GM12865 (cell line): ENCODE results near the gene CNKSR2.
"Not testable (repeated sequence)": the region's sequence is repeated elsewhere in the genome, so short reads cannot be mapped to it uniquely, and the experiment has no call there.

Source experiments
- DNase-seq: peaks from one replicate; pipeline ENCODE4 v3.0.0; 2010; ENCODE audit warnings: low read depth
- H3K4me3 ChIP-seq: 2 replicates; pipeline ENCODE4 v1.5.1; 2011; ENCODE audit warnings: mild to moderate bottlenecking, low read depth, low read length, control low read depth
- CTCF ChIP-seq: IDR thresholded peaks from 2 replicates; pipeline ENCODE4 v1.5.1; 2011; ENCODE audit warnings: low read length, control low read depth, low read depth, inconsistent platforms; ENCODE audit not compliant: insufficient read depth; ENCODE audit errors: missing control alignments

CNKSR2 gene

GRCh38 chrX:21509912-21510311, 135.7 kb downstream of the CNKSR2 start:
- DNase-seq = no peak
- TF ChIP-seq CTCF = no peak
- H3K4me3 ChIP-seq = no peak overlapping the region

- no peak overlapping the region for H3K4me3 ChIP-seq
- no peak for DNase-seq
- TF ChIP-seq CTCF = no peak
Measured at GRCh38 chrX:21524008-21524407, 149.8 kb downstream of the CNKSR2 start.

- DNase-seq = no peak
- no peak for TF ChIP-seq CTCF
- no peak overlapping the region for H3K4me3 ChIP-seq
Measured at GRCh38 chrX:21528076-21528475, 153.9 kb downstream of the CNKSR2 start.

- no peak overlapping the region for H3K4me3 ChIP-seq
- no peak for DNase-seq
- no peak for TF ChIP-seq CTCF
Measured at GRCh38 chrX:21529771-21530170, 155.6 kb downstream of the CNKSR2 start.

GRCh38 chrX:21544642-21545041, 170.4 kb downstream of the CNKSR2 start:
- not testable (repeated sequence) for H3K4me3 ChIP-seq, DNase-seq

- DNase-seq = no peak
- no peak overlapping the region for H3K4me3 ChIP-seq
- TF ChIP-seq CTCF = no peak
Measured at GRCh38 chrX:21559417-21559816, 185.2 kb downstream of the CNKSR2 start.

- H3K4me3 ChIP-seq = no peak overlapping the region
- TF ChIP-seq CTCF = no peak
- DNase-seq = no peak
Measured at GRCh38 chrX:21565025-21565424, 190.8 kb downstream of the CNKSR2 start.

- DNase-seq = no peak
- no peak overlapping the region for H3K4me3 ChIP-seq
- TF ChIP-seq CTCF = no peak
Measured at GRCh38 chrX:21574793-21575192, 200.6 kb downstream of the CNKSR2 start.
